HL-60/S4 (cell line): ENCODE results near the gene PPARA.

Experiments
- in situ Hi-C: fragments of 300-500 bp; cut with MboI; formaldehyde crosslinking; loops from 2 replicates; pipeline ENCODE4 v1.14.3; 2022; ENCODE audit warnings: low sequenced_read_pairs

The PPARA gene

GRCh38 chr22:46162285-46162684, 12.0 kb downstream of the PPARA start:
- in situ Hi-C loops: no loop called here

- in situ Hi-C loops: no loop called here
Measured at GRCh38 chr22:46162771-46163556, 12.6 kb downstream of the PPARA start.

- in situ Hi-C loops: no loop called here
Measured at GRCh38 chr22:46163557-46163888, 13.2 kb downstream of the PPARA start.

- in situ Hi-C loops: no loop called here
Measured at GRCh38 chr22:46165977-46166376, 15.7 kb downstream of the PPARA start.

DNA sequence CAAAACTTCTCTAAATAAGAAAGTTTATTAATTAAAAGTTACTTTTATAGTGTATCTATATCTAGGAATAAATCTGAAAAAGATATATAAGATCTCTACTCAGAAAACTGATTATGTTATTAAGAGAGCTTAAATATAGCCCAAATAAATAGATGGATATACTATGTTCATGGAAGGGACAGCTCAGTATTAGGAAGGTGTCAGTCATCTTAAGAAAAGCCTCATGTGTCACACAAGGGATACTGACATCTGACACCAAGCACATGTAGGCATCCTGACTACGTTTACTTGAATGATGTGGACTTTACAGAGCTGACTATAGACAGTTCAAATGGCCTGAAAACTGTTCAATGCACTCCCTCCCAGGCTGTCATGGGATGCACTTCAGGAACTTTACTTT, 19.3 kb downstream of the PPARA start:
- in situ Hi-C loops: no loop called here

DNA sequence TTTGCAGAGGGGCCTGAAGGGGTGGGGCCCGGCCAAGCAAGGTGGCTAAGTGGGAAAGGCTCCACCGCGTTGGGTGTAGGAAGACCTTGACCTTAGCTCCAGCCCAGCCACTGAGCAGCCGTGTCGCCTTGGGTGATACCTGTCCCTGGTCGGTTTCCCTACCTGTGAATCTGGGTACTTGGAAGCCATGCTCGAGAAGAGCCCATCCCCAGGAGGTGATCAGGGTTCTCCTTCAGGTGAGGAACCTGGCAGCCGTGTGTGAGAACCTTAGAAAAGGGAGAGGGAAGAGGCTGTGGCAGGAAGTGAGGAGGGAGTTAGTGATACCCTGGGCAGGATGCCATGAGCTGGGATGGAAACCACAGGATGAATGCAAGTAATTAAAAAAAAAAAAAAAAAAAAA, 21.6 kb downstream of the PPARA start:
- in situ Hi-C loops: no loop called here

DNA sequence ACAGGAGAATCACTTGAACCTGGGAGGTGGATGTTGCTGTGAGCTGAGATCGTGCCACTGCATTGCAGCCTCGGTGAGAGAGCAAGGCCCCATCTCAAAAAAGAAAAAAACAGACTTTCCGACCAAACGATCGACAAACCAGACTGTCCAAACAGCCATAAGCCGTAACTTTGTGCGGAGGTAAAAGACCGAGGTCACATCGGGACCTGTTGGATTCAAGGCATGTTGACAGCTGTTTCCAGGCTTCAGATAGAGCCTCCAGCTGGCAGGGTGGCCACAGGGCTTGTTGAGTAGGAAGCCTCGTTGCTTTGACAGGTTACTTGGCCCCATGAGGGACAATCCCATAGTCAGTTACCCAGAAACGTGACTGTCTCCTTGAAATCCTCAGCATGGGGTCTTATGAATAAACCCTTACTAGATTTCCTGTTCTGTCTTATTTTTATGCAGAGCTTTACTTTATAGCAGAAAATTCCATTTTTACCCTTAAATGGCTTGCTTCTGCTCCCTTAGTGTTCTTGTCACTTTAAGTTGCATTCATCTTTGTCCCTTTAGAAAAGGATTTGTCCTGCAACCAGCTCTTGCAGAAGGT, 22.3 kb downstream of the PPARA start:
- in situ Hi-C loops: no loop called here

GRCh38 chr22:46173152-46173551, 22.8 kb downstream of the PPARA start:
- in situ Hi-C loops: no loop called here

GRCh38 chr22:46175631-46176030, 25.3 kb downstream of the PPARA start:
- in situ Hi-C loops: no loop called here

DNA sequence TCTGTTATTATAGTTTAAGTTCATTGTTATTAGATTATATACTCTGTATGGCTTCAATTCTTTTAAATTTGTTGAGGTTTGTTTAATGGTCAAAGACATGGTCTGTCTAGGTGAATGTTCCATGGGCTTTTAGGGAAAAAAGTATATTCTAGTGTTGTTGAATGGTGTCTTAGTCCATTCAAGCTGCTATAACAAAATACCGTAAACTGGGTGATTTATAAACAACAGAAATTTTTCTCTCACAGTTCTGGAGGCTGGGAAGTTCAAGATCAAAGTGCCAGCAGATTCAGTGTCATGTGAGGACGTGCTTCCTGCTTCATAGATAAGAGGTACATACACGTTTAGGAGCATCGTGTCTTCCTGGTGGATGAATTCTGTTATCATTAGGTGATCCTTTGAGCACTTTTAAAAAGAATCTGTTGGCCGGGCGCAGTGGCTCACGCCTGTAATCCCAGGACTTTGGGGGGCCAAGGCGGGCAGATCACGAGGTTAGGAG, 26.2 kb downstream of the PPARA start:
- in situ Hi-C loops: no loop called here

GRCh38 chr22:46178755-46179505, 28.6 kb downstream of the PPARA start:
- in situ Hi-C loops: no loop called here

- in situ Hi-C loops: no loop called here
Measured at GRCh38 chr22:46179748-46180147, 29.4 kb downstream of the PPARA start.

GRCh38 chr22:46180370-46181137, 30.2 kb downstream of the PPARA start:
- in situ Hi-C loops: no loop called here

DNA sequence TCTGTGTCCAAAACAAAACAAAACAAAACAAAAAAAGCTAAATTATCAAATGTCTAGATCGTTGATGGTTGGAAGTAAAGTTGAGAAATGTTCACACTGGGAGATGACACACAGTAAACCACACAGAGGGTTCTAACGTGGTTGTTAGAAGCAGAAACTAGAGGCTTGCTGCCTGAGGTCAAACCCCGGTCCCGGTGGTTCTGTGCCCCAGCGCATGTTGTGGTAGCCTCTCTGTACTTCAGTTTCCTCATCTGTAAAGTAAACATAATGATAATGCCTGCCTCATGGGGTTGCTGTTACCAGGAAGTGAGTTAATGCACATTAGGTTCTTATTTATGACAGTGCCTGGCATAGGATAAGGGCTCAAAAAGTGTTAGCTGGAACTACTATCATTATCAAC, 33.4 kb downstream of the PPARA start:
- in situ Hi-C loops: no loop called here

DNA sequence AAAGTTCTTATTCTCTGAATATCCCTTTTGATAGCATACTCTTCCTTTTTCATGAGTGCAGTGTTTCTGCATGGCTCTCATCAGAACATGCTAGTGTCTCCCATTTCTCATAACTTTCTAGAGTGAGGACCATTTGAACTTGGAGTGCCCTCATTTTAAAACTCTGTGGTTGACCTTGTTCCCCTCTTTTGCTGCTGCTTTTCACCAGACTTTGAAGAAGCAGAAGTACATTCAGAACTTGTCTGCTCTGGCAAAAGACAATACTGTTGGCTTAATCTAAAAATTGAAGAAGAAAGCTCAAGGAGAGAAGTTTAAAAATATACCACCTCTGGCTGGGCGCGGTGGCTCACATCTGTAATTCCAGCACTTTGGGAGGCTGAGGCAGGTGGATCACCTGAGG, 35.0 kb downstream of the PPARA start:
- in situ Hi-C loops: no loop called here

DNA sequence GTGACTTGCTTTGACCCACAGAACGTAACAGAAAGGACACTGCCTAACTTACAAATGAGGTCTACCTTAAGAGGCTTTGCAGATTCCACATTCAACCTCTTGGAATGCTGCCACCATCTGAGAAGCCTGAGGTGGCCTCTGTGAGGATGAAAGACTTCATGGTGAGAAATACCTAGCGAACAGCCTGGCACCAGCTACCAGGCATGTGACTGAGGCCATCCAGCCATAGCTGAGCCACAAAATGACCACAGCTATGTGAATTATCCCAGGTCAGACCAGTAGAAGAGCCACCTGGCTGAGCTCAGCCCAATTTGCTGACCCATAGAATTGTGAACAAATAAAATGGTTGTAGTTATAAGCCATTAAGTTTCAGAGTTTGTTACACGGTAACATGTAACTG, 37.5 kb downstream of the PPARA start:
- in situ Hi-C loops: no loop called here

- in situ Hi-C loops: no loop called here
Measured at GRCh38 chr22:46192210-46192993, 42.1 kb downstream of the PPARA start.

- in situ Hi-C loops: no loop called here
Measured at GRCh38 chr22:46193898-46194310, 43.6 kb downstream of the PPARA start.

DNA sequence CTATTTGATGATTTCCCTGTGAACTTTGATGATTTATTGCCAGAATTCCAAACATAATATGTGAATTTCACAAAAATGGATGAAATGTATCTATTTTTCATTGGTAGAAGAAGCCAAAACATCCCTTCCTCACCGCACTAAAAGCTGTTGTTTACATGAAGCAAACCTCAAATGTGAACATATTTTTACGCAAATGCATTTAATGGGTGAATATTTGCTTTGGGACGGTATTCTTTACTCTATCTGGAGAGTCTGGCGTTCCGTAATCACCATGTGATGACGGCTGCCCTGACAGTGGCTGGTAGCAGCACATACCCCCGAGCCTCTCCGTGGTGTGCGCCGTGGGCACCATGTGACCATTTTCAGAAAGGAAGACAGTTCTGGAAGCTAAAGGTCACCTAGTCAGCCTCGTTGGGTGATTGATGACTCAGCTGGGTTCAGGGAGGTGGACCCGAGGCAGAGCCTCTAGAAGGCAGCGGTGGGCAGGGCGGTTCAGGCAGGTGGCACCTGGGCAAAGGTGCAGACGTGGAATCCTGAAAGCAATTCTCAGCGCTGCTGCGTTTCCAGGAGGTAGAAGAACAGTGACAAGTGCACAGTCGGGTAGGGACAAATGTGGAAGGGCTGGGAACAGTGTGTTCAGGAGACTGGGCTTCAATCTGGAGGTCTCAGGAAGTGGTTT, 45.3 kb downstream of the PPARA start:
- in situ Hi-C loops: no loop called here

GRCh38 chr22:46196278-46196677, 46.0 kb downstream of the PPARA start:
- in situ Hi-C loops: no loop called here
